Astrocyte of the spinal cord (primary cell): ENCODE data around the gene NDUFAF8.

Source experiments
- DNase-seq: peaks from one replicate; pipeline ENCODE4 v3.0.0; 2011; ENCODE audit warnings: low read depth, low spot score
- H3K4me3 ChIP-seq: 2 replicates; pipeline ENCODE4 v1.5.1; 2011; ENCODE audit warnings: low read depth, mild to moderate bottlenecking, low read length, moderate library complexity
- CTCF ChIP-seq: IDR thresholded peaks from 2 replicates; pipeline ENCODE4 v1.5.1; 2012; ENCODE audit warnings: low read depth, mild to moderate bottlenecking, low read length, inconsistent platforms
- in situ Hi-C: cut with HindIII; loops from 2 replicates; pipeline ENCODE4 v1.10.0; 2017; ENCODE audit warnings: low sequenced_read_pairs

NDUFAF8 gene

GRCh38 chr17:81271226-81271625 lies 32.1 kb downstream of the NDUFAF8 start:
- no peak for TF ChIP-seq CTCF
- no peak overlapping the region for H3K4me3 ChIP-seq
- in situ Hi-C loops: no loop called here
- DNase-seq: no peak

- TF ChIP-seq CTCF: no peak
- no peak overlapping the region for H3K4me3 ChIP-seq
- DNase-seq: no peak
- in situ Hi-C loops: no loop called here
Measured at GRCh38 chr17:81272616-81273015, 33.5 kb downstream of the NDUFAF8 start.

GRCh38 chr17:81273698-81274470 lies 34.8 kb downstream of the NDUFAF8 start:
- in situ Hi-C loops: no loop called here
- no peak overlapping the region for H3K4me3 ChIP-seq
- no peak for DNase-seq
- TF ChIP-seq CTCF: no peak

- no peak for TF ChIP-seq CTCF
- H3K4me3 ChIP-seq: no peak overlapping the region
- DNase-seq: no peak
- in situ Hi-C loops: no loop called here
Measured at GRCh38 chr17:81274471-81274855, 35.3 kb downstream of the NDUFAF8 start.

GRCh38 chr17:81276781-81277180 lies 37.7 kb downstream of the NDUFAF8 start:
- H3K4me3 ChIP-seq: no peak overlapping the region
- no peak for DNase-seq
- TF ChIP-seq CTCF: no peak
- in situ Hi-C loops: no loop called here

- in situ Hi-C loops: no loop called here
- H3K4me3 ChIP-seq: no peak overlapping the region
- DNase-seq: no peak
Measured at GRCh38 chr17:81277421-81277820, 38.3 kb downstream of the NDUFAF8 start.

More at GRCh38 chr17:81277421-81277820, 38.3 kb downstream of the NDUFAF8 start:
- no peak for TF ChIP-seq CTCF
